Thoracic aorta (tissue), 2 donors: Measurements from ENCODE around the gene HSDL1. TPM values are rescaled to one million over a fixed set of nuclear protein-coding genes. Genes with fewer than 3 reads are reported as not detected.

ENCODE experiments used
- ATAC-seq: fragments of 150-250 bp; one replicate; pipeline ENCODE4 v1.8.0; 2017; ENCODE audit warnings: low read depth; ENCODE audit not compliant: insufficient number of reproducible peaks, low FRiP score
- DNase-seq: peaks from one replicate; pipeline ENCODE4 v3.0.0-alpha.2; 2020; ENCODE audit warnings: low spot score
- H3K27ac ChIP-seq, 2 donors: fragments of 200-600 bp; sonication (generic); 1 replicate in 1 of 2; 2 replicates in 1 of 2; pipeline ENCODE4 v1.5.1; 2016; ENCODE audit warnings: mild to moderate bottlenecking in 2 of 2, moderate library complexity in 2 of 2
- H3K27me3 ChIP-seq: fragments of 200-600 bp; sonication (generic); replicated peaks from 2 replicates; pipeline ENCODE4 v1.6.0; 2016; ENCODE audit warnings: mild to moderate bottlenecking; ENCODE audit not compliant: insufficient read depth
- H3K36me3 ChIP-seq: fragments of 200-600 bp; sonication (generic); one replicate; pipeline ENCODE4 v1.5.1; 2016
- H3K4me1 ChIP-seq, 2 donors: fragments of 200-600 bp; sonication (generic); 1 replicate in 1 of 2; 2 replicates in 1 of 2; pipeline versions ENCODE4 v1.5.1 to v1.6.0; 2016; ENCODE audit warnings: low read depth in 2 of 2, mild to moderate bottlenecking in 1 of 2; ENCODE audit not compliant: control insufficient read depth in 1 of 2
- H3K4me3 ChIP-seq: fragments of 200-600 bp; sonication (generic); 2 replicates; pipeline ENCODE4 v1.5.1; 2016; ENCODE audit warnings: mild to moderate bottlenecking
- H3K9me3 ChIP-seq: fragments of 200-600 bp; sonication (generic); 2 replicates; pipeline ENCODE4 v1.5.1; 2016
- total RNA-seq, 2 donors: library from RNA; depleted of rRNA; stranded (reverse); fragments of >200 nt; gene quantifications; one replicate each; pipeline versions ENCODE4 v1.1.0 to v1.2.3, GENCODE V29; 2016
- TF ChIP-seq, protein P1 (sequence below): fragments of 200-600 bp; sonication (generic); IDR thresholded peaks from one replicate; pipeline ENCODE4 v1.5.1; 2019; ENCODE audit warnings: antibody characterized with exemption

Gene HSDL1
- total RNA-seq, 2 donors from 2014 or later, result 7.2 to 14.4 TPM

DNA sequence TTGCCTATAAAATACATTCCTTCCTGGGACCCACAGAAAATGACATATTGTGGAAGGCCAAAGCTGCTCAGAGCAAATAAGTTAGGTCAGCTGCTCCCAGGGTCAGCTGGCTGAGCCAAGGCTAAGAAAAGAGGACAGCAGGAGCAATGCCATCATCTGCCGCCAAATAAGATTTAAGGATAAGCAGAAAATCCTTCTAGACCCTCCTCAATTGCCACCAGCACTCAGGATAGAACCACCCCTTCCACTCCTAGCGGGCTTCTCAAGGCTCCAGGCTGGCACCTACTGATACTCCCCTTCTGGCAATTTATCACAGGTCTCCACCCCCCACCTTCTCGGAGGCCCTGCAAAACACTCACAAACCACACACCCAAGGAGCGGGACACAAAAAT lies 51.1 kb downstream of the HSDL1 start:
- no peak overlapping the region for H3K27ac ChIP-seq
- H3K27me3 ChIP-seq, result no peaks in the 10 kb centered on the region
- no peaks in the 10 kb centered on the region for H3K9me3 ChIP-seq
- H3K36me3 ChIP-seq, result peaks cover 60% of the 10 kb centered on the region
- DNase-seq, result no peak
- TF ChIP-seq, protein P1, sequence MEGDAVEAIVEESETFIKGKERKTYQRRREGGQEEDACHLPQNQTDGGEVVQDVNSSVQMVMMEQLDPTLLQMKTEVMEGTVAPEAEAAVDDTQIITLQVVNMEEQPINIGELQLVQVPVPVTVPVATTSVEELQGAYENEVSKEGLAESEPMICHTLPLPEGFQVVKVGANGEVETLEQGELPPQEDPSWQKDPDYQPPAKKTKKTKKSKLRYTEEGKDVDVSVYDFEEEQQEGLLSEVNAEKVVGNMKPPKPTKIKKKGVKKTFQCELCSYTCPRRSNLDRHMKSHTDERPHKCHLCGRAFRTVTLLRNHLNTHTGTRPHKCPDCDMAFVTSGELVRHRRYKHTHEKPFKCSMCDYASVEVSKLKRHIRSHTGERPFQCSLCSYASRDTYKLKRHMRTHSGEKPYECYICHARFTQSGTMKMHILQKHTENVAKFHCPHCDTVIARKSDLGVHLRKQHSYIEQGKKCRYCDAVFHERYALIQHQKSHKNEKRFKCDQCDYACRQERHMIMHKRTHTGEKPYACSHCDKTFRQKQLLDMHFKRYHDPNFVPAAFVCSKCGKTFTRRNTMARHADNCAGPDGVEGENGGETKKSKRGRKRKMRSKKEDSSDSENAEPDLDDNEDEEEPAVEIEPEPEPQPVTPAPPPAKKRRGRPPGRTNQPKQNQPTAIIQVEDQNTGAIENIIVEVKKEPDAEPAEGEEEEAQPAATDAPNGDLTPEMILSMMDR, result no peak
- no peaks in the 10 kb centered on the region for H3K4me1 ChIP-seq
- no peak overlapping the region for H3K4me3 ChIP-seq
- no peak for ATAC-seq

DNA sequence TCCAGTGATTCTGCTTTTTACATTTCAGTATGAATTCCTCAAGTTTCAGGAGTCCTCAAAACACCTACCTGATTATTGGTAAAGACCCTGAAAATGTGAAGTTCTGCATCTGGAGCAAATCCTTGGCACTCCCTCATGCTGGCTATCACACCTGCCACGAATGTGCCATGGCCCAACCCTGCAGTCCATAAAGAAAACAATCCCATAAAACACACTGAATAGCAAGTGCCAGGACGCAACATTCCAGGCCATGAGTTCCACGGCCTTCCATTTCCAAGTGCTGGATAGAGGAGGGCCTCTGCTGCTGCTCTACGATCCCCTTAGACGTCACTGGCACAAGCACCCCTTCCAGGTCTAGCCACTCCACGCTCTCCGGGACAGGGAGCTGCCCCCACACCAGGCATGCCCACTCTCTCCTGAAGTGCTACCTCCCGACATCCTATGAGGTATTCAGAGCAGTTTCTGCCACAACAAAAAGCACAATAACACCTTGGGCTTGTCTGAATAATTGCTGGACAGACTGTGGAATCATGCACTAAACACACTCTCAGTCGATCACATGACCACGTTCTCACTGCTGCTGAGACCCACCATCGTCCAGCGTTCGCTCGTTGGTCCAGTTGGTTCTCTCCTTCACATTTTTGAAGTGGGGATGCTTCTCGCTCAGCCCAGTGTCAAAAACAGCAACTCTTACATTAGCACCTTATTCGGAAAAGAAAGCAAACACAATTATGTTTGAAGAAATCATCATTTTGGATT lies 51.7 kb downstream of the HSDL1 start:
- no peak for DNase-seq
- Histone ChIP-seq H3K27me3 (no peaks in the 10 kb centered on the region), H3K4me3 (no peak overlapping the region), H3K4me1 (no peaks in the 10 kb centered on the region), H3K9me3 (no peaks in the 10 kb centered on the region), H3K27ac (no peak overlapping the region), H3K36me3 (peaks cover 65% of the 10 kb centered on the region)
- ATAC-seq, result no peak
- TF ChIP-seq, protein P1, result no peak

DNA sequence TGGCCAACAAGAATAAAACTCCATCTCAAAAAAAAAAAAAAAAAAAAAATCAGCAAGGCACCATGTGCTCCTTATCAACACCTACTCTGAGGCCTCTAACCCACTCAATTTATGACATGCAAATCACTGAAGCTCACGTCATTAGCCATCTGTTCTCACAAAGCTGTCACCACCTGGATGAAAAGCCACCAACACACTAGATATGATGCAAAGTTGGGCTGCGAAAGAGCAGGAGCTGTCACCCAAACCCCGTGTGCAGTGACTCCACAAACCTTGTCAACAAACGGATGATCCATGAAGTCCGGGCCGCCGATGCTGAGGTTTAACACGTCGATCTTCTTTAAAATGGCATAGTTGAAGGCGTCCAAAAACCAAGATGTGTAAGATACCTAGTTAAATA lies 53.5 kb downstream of the HSDL1 start:
- no peak for ATAC-seq
- H3K36me3 ChIP-seq, result peaks cover 60% of the 10 kb centered on the region

DNA sequence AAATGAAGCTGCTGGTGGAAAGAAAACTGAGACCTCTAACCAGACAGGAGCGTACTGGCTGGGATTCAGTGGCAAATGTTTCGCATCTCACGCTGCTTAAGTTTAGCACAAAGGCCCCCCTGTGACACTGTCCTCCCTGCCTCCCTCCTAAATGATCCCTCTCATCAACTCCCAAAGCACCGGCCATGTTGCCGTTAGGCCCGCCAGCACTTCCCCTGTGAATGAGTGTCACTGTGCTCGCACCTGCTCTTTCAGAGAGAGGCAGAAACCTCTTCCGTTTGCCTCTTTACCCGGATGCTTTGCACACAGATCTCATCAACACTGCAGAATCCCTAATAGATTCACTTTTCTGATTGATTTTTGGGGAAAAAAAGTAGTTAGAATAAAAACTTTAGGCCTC lies 54.8 kb downstream of the HSDL1 start:
- ATAC-seq (no peak), DNase-seq (no peak)
- no peak overlapping the region for H3K27ac ChIP-seq
- TF ChIP-seq, protein P1, result no peak
- no peaks in the 10 kb centered on the region for H3K27me3 ChIP-seq
- H3K36me3 ChIP-seq, result peaks cover 55% of the 10 kb centered on the region
- H3K4me3 ChIP-seq, result no peak overlapping the region
- H3K4me1 ChIP-seq, result no peaks in the 10 kb centered on the region
- no peaks in the 10 kb centered on the region for H3K9me3 ChIP-seq

More for the DNA sequence above, 53.5 kb downstream of the HSDL1 start:
- H3K27ac ChIP-seq, result no peak overlapping the region
- TF ChIP-seq, protein P1, result no peak
- H3K9me3 ChIP-seq, result no peaks in the 10 kb centered on the region
- H3K27me3 ChIP-seq, result no peaks in the 10 kb centered on the region
- no peak overlapping the region for H3K4me3 ChIP-seq
- H3K4me1 ChIP-seq, result no peaks in the 10 kb centered on the region
- DNase-seq, result no peak

DNA sequence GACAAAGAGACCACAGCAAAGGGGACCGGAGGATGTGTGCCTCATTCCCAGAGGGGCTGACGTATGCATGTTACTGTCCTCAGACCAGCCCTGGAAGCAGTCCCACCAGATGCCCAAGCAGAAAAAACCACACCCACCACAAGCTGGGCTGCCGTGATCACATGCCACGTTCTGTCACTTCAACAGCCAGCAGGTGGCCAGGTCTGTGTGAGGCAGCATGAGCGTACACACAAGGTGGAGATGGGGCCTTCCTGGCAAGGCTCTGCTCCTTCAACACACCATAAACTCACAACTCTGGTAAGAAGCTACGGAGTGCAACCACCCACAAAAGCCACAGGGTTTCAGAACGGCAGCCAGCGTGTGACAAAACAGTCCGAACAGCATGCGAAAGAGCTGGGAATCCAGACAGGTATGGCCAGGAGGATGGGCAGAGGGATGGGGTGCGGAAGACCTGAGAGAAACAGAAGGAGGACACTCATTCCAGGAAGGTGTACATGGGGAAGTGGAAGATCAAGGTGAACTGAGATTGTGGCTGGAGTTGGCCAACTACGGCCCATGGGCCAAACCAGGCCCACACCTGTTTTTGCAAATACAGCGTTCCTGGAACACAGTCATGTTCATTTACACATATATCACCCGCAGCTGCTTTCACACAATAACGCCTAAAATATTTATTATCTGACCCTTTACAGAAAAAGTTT lies 56.1 kb downstream of the HSDL1 start:
- Histone ChIP-seq H3K27ac (no peak overlapping the region), H3K36me3 (peaks cover 48% of the 10 kb centered on the region), H3K4me3 (no peak overlapping the region), H3K27me3 (no peaks in the 10 kb centered on the region), H3K9me3 (no peaks in the 10 kb centered on the region), H3K4me1 (no peaks in the 10 kb centered on the region)
- ATAC-seq, result no peak
- DNase-seq, result no peak
- TF ChIP-seq, protein P1, result no peak
